Esophagus squamous epithelium (tissue), 5 donors: ENCODE results near the gene ORMDL1. TPM values are rescaled to one million over a fixed set of nuclear protein-coding genes. Genes with fewer than 3 reads are reported as not detected.
"Not testable (repeated sequence)": the region's sequence is repeated elsewhere in the genome, so short reads cannot be mapped to it uniquely, and the experiment has no call there.

Source experiments
- DNase-seq: peaks from one replicate; lab custom pipeline; 2025; lab: John Stamatoyannopoulos, UW
- H3K27ac ChIP-seq, 4 donors: fragments of 200-600 bp; sonication (generic); one replicate each; pipeline ENCODE4 v1.5.1; 2016 to 2019; ENCODE audit warnings: mild to moderate bottlenecking in 1 of 4
- H3K27me3 ChIP-seq, 4 donors: fragments of 200-600 bp; sonication (generic); 1 replicate in 3 of 4; 2 replicates in 1 of 4; pipeline versions ENCODE4 v1.5.1 to v1.6.0; 2017 to 2021; ENCODE audit warnings: antibody characterized with exemption in 1 of 4
- H3K36me3 ChIP-seq, 3 donors: fragments of 200-600 bp; sonication (generic); one replicate each; pipeline ENCODE4 v1.5.1; 2016 to 2019
- H3K4me1 ChIP-seq, 3 donors: fragments of 200-600 bp; sonication (generic); one replicate each; pipeline ENCODE4 v1.5.1; 2017 to 2019
- H3K4me3 ChIP-seq, 4 donors: fragments of 200-600 bp; sonication (generic); 1 replicate in 3 of 4; 2 replicates in 1 of 4; pipeline ENCODE4 v1.5.1; 2016 to 2019; ENCODE audit warnings: mild to moderate bottlenecking in 2 of 4, moderate library complexity in 1 of 4
- H3K9me3 ChIP-seq, 3 donors: fragments of 200-600 bp; sonication (generic); one replicate each; pipeline ENCODE4 v1.5.1; 2016 to 2019
- CTCF ChIP-seq, 6 experiments: fragments of 450-650 bp in 4 of 6; fragments of 200-600 bp in 2 of 6; sonication (generic) in 2 of 6; IDR thresholded peaks; one replicate each; pipeline ENCODE4 v1.5.1; 2016 to 2019; ENCODE audit warnings: antibody characterized with exemption in 6 of 6, mild to moderate bottlenecking in 4 of 6, moderate library complexity in 4 of 6
- POLR2A ChIP-seq, 4 donors: fragments of 450-650 bp; IDR thresholded peaks; one replicate each; pipeline ENCODE4 v1.6.1; 2017; ENCODE audit warnings: antibody characterized with exemption in 4 of 4, mild to moderate bottlenecking in 4 of 4, moderate library complexity in 3 of 4
- WGBS, 2 donors: methylation state at CpG; one replicate each; pipeline ENCODE4 v1.1.5; 2018; 5-methylcytosine and 5-hydroxymethylcytosine counted together
- intact Hi-C: fragments of 100-400 bp; cut with DNase I; formaldehyde crosslinking; loops from one replicate; pipeline ENCODE4 v1.15.0; 2022
- total RNA-seq, 4 donors: library from RNA; depleted of rRNA; stranded (reverse); fragments of >200 nt; gene quantifications; one replicate each; pipeline ENCODE4 v1.1.0, GENCODE V29; 2016
- donor health status: DM: yes; HTN: yes; CAD: no.

ORMDL1 gene
- total RNA-seq, 4 donors from 2014 or later: 12.5 to 62.0 (median 38.7) TPM

DNA sequence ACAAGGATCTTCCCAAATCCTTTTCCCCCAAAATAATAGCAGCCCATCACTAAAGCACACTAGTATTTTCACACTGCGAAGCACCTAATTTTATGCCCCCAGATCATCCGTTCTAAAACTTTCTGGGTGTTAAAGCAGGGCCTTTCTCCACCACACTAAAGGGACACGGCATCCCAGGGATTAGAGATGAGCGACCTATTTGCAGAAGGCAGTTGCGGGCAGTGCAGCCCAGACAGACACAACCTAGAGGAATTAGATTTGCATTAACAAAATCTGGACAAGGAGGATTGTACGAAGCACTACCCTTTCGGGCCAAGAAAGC lies 21.9 kb downstream of the ORMDL1 start:
- H3K36me3 ChIP-seq: peaks cover 0 to 27% (median 0%) of the 10 kb centered on the region in 3 donors
- H3K4me1 ChIP-seq: peaks cover 5 to 21% (median 10%) of the 10 kb centered on the region in 3 donors
- WGBS, 2 donors: 0 to 2% methylated on average over 4 to 7 of the region's 7 CpGs
- H3K4me3 ChIP-seq: peak overlapping the region; percentile 51 to 87 (median 80)
- intact Hi-C loops: no loop called here
- peak; percentile 32 for DNase-seq
- H3K9me3 ChIP-seq: no peaks in the 10 kb centered on the region
- peak overlapping the region; percentile 67 to 95 (median 94) for H3K27ac ChIP-seq
- TF ChIP-seq CTCF (IDR thresholded peaks at IDR 0.05) (no peak), POLR2A (IDR thresholded peaks at IDR 0.05) (no peak)
- no peaks in the 10 kb centered on the region for H3K27me3 ChIP-seq

DNA sequence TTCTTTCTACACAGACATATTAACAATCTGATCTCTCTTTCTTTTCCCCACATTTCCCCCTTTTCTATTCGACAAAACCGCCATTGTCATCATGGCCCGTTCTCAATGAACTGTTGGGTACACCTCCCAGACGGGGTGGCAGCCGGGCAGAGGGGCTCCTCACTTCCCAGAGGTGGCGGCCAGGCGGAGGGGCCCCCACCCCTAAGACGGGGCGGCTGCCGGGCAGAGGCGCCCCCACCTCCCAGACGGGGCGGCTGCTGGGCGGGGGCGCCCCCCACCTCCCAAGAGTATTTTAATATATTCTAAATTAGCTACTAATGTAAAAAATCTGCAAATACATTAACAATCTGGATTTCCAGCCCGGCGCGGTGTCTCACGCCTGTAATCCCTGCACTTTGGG lies 24.0 kb downstream of the ORMDL1 start:
- H3K4me3 ChIP-seq, H3K27ac ChIP-seq, DNase-seq, H3K9me3 ChIP-seq, H3K27me3 ChIP-seq, intact Hi-C loops: not testable (repeated sequence)
- WGBS, 2 donors: 89 to 100% methylated on average over 4 to 7 of the region's 19 CpGs
- Histone ChIP-seq H3K4me1 (peaks cover 5 to 21% (median 10%) of the 10 kb centered on the region in 3 donors), H3K36me3 (peaks cover 0 to 17% (median 0%) of the 10 kb centered on the region in 3 donors)

GRCh38 chr2:189756311-189756952 lies 27.7 kb downstream of the ORMDL1 start:
- no peaks in the 10 kb centered on the region for H3K9me3 ChIP-seq
- DNase-seq: no peak
- WGBS, 2 donors: 52 to 95% methylated on average over 2 of the region's 2 CpGs
- no peaks in the 10 kb centered on the region for H3K27me3 ChIP-seq
- intact Hi-C loops: no loop called here
- no peak overlapping the region for H3K4me3 ChIP-seq
- peaks cover 0 to 4% (median 0%) of the 10 kb centered on the region in 3 donors for H3K4me1 ChIP-seq
- H3K27ac ChIP-seq: no peak overlapping the region
- peaks cover 0 to 54% (median 0%) of the 10 kb centered on the region in 3 donors for H3K36me3 ChIP-seq
- TF ChIP-seq POLR2A (IDR thresholded peaks at IDR 0.05): no peak

- Histone ChIP-seq H3K4me1 (no peaks in the 10 kb centered on the region), H3K4me3 (no peak overlapping the region), H3K36me3 (peaks cover 0 to 82% (median 13%) of the 10 kb centered on the region in 3 donors), H3K27ac (no peak overlapping the region), H3K27me3 (no peaks in the 10 kb centered on the region), H3K9me3 (no peaks in the 10 kb centered on the region)
- no peak for DNase-seq
- WGBS, 2 donors: 76 to 83% methylated on average over 4 to 10 of the region's 10 CpGs
- TF ChIP-seq CTCF (IDR thresholded peaks at IDR 0.05) (peak in 5 of 6 experiments; percentile 44 to 64 (median 48)), POLR2A (IDR thresholded peaks at IDR 0.05) (no peak)
- intact Hi-C loops: no loop called here
Observed at GRCh38 chr2:189751080-189751658, 33.0 kb downstream of the ORMDL1 start.

GRCh38 chr2:189729430-189729829 lies 54.7 kb downstream of the ORMDL1 start:
- Histone ChIP-seq H3K9me3 (no peaks in the 10 kb centered on the region), H3K4me3 (no peak overlapping the region), H3K27me3 (no peaks in the 10 kb centered on the region), H3K4me1 (no peaks in the 10 kb centered on the region), H3K27ac (no peak overlapping the region), H3K36me3 (peaks cover 0 to 9% (median 0%) of the 10 kb centered on the region in 3 donors)
- intact Hi-C loops: no loop called here
- DNase-seq: no peak
- 69 to 77% methylated on average over 3 of the region's 3 CpGs for WGBS, 2 donors
- no peak for TF ChIP-seq CTCF (IDR thresholded peaks at IDR 0.05)
- TF ChIP-seq POLR2A (IDR thresholded peaks at IDR 0.05): no peak

GRCh38 chr2:189726849-189727248 lies 57.3 kb downstream of the ORMDL1 start:
- no peaks in the 10 kb centered on the region for H3K9me3 ChIP-seq
- intact Hi-C loops: no loop called here
- peaks cover 0 to 9% (median 0%) of the 10 kb centered on the region in 3 donors for H3K36me3 ChIP-seq
- no peak overlapping the region for H3K27ac ChIP-seq
- H3K4me1 ChIP-seq: no peaks in the 10 kb centered on the region
- no peak for DNase-seq
- TF ChIP-seq POLR2A (IDR thresholded peaks at IDR 0.05): no peak
- TF ChIP-seq CTCF (IDR thresholded peaks at IDR 0.05): no peak
- H3K27me3 ChIP-seq: no peaks in the 10 kb centered on the region
- no peak overlapping the region for H3K4me3 ChIP-seq
